Fibroblast of mammary gland (primary cell): Measurements from ENCODE around the gene PPP2R2B.

Experiments used
- DNase-seq: peaks from one replicate; pipeline ENCODE4 v3.0.0-alpha.2; 2010; ENCODE audit warnings: low read depth
- H3K4me3 ChIP-seq: 2 replicates; pipeline ENCODE4 v1.5.1; 2011; ENCODE audit warnings: low read depth, mild to moderate bottlenecking, low read length, moderate library complexity; ENCODE audit not compliant: control insufficient read depth
- TF ChIP-seq, protein P1 (sequence below): conservative IDR thresholded peaks from 2 replicates; pipeline ENCODE4 v1.5.1; 2011; ENCODE audit warnings: low read depth, low read length, inconsistent platforms; ENCODE audit not compliant: control insufficient read depth, insufficient read depth

PPP2R2B gene

DNA sequence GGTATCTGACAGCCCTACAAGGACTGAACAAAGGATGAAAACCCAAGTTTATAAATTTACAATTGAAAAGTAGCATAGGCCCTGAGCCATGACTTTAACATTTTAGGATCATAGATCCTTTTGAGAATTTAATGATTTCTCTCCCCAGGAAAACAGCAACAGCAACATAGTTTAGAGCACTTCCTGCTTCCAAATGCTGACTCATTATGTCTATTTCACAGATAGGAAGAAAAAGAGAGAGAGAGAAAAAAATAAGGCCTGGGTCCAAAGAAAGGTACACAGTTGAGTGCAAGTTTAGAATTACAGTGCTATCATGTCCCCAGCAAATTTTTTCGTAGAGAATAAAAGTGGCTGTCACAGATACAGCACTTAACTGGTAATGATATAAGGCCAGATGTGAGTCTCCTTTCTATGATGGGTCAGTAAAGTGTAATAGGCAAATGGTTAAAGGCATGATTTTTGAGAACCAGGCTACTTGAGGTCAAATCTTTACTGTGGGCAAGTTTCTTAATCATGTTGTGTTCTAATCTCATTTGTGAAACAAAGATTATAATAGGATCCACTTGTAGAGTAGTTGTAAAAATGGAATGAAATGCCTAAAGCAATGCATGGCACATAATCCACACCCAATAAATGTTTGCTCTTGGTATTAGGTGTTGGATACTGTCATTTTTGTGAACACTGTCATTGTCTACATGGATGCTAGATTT lies 12.3 kb upstream of the PPP2R2B start:
- DNase-seq: peak; percentile 12
- no peak overlapping the region for H3K4me3 ChIP-seq
- TF ChIP-seq, protein P1, sequence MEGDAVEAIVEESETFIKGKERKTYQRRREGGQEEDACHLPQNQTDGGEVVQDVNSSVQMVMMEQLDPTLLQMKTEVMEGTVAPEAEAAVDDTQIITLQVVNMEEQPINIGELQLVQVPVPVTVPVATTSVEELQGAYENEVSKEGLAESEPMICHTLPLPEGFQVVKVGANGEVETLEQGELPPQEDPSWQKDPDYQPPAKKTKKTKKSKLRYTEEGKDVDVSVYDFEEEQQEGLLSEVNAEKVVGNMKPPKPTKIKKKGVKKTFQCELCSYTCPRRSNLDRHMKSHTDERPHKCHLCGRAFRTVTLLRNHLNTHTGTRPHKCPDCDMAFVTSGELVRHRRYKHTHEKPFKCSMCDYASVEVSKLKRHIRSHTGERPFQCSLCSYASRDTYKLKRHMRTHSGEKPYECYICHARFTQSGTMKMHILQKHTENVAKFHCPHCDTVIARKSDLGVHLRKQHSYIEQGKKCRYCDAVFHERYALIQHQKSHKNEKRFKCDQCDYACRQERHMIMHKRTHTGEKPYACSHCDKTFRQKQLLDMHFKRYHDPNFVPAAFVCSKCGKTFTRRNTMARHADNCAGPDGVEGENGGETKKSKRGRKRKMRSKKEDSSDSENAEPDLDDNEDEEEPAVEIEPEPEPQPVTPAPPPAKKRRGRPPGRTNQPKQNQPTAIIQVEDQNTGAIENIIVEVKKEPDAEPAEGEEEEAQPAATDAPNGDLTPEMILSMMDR: no peak

DNA sequence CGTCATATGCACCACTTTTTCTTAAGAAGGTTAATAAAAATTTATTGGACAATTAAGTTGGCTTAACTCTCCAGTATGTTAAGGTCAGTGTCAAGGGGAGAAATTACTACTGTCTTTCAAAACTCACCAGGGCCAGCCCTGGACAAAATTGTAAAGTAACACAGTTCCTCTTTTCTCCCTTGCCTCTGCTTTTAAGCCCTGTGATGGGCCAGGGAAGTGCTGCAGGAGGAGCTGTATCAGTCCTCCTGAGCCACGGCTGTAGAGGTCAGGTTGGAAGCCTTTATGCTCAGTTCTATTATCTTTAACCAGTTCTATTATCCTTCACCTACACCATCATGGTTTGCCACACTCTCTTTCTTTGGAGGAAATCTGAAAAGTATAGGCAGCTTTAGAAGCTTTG lies 11.5 kb upstream of the PPP2R2B start:
- DNase-seq: no peak
- H3K4me3 ChIP-seq: no peak overlapping the region
- TF ChIP-seq, protein P1: no peak

DNA sequence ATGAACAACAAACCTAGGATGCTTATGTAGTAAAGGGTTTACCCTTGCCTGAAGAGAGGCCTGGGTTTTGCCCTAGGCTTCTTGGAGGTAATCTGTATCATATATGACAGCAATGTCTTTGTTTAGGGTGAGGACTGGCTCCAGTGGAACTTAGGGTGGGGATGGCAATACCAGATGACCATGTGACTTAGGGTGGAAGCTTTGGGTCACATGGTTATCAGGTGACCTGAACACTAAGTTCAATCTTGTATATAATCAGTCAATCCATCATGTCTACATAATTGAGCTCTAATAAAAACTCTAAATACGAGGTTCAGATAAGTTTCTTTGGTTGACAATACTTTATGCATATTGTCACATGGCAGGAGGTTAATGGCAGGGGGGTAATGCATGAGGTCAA lies 10.6 kb upstream of the PPP2R2B start:
- TF ChIP-seq, protein P1: no peak
- DNase-seq: no peak
- no peak overlapping the region for H3K4me3 ChIP-seq

DNA sequence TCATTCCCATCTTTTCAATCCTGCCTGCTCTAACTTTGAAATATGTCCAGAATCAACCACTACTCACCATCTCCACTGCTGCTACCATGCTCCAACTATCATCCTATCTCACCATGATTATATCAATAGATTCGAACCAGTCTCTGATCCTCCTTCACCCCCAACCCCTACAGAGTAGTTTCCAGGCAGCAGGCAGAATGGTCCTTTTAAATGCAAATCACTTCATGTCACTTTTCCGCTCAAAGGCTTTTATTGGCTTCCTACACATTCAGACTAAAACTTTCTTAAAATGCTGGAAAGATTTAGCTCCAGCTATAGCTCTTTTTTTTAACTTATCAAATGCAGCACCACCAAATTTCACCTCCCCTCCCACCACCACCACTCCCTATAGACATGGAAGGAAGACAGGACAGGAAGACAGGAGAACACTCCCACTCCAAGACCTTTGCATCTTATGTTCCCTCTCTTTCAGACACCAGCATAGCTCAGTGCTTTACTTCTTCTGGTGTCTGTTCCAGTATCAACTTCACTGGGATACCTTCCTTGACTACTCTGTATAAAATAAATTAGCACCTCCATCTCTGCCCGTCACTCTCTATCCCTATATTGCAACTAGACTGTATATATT lies 9.9 kb upstream of the PPP2R2B start:
- H3K4me3 ChIP-seq: no peak overlapping the region
- no peak for DNase-seq
- TF ChIP-seq, protein P1: no peak

GRCh38 chr5:146884066-146884626 lies 5.6 kb upstream of the PPP2R2B start:
- TF ChIP-seq, protein P1: no peak
- no peak overlapping the region for H3K4me3 ChIP-seq
- DNase-seq: no peak

- TF ChIP-seq, protein P1: no peak
- H3K4me3 ChIP-seq: no peak overlapping the region
Measured at GRCh38 chr5:146883511-146883910, 5.0 kb upstream of the PPP2R2B start.

More at GRCh38 chr5:146883511-146883910, 5.0 kb upstream of the PPP2R2B start:
- no peak for DNase-seq
